IPS-18a (cell line): ENCODE results near the gene TP53I11.

Experiments used
- H3K27ac ChIP-seq: one replicate; pipeline ENCODE4 v1.5.1; 2013; ENCODE audit warnings: low read length
- H3K27me3 ChIP-seq: one replicate; pipeline ENCODE4 v1.6.1; 2013; ENCODE audit warnings: mild to moderate bottlenecking, low read length; ENCODE audit not compliant: control insufficient read depth, insufficient read depth
- H3K36me3 ChIP-seq: one replicate; pipeline ENCODE4 v1.6.1; 2013; ENCODE audit warnings: low read depth, low read length; ENCODE audit not compliant: control insufficient read depth
- H3K4me1 ChIP-seq: one replicate; pipeline ENCODE4 v1.6.1; 2013; ENCODE audit warnings: low read depth, low read length; ENCODE audit not compliant: control insufficient read depth
- H3K4me3 ChIP-seq: one replicate; pipeline ENCODE4 v1.5.1; 2013; ENCODE audit warnings: low read length
- H3K9ac ChIP-seq: one replicate; pipeline ENCODE4 v1.6.1; 2013; ENCODE audit warnings: mild to moderate bottlenecking, low read length, moderate library complexity
- H3K9me3 ChIP-seq: one replicate; pipeline ENCODE4 v1.6.1; 2013; ENCODE audit warnings: low read depth, low read length; ENCODE audit not compliant: control insufficient read depth

The TP53I11 gene

DNA sequence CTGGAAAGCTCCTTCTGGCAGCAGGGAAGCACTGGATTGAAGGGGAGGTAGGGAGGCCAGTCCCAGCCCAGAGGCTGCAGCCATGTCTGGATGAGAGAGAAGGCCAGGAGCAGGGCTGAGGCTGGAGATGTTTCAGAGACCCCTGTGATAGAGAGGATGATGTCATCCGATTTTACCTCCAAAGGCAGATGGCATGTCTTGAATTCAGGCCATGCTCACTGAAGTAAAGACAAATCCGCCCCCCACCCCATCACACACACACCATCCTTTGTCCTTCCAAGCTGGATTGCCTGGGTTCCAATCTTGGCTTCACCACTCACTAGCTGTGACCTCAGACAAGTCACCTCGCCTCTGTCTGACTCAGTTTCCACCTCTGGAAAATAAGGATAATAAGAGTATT lies 47.2 kb downstream of the TP53I11 start:
- H3K4me3 ChIP-seq: no peak overlapping the region
- H3K36me3 ChIP-seq: no peaks in the 10 kb centered on the region
- no peak overlapping the region for H3K27ac ChIP-seq
- H3K4me1 ChIP-seq: peaks cover 12% of the 10 kb centered on the region
- H3K9ac ChIP-seq: no peak overlapping the region
- no peaks in the 10 kb centered on the region for H3K27me3 ChIP-seq
- H3K9me3 ChIP-seq: no peaks in the 10 kb centered on the region

DNA sequence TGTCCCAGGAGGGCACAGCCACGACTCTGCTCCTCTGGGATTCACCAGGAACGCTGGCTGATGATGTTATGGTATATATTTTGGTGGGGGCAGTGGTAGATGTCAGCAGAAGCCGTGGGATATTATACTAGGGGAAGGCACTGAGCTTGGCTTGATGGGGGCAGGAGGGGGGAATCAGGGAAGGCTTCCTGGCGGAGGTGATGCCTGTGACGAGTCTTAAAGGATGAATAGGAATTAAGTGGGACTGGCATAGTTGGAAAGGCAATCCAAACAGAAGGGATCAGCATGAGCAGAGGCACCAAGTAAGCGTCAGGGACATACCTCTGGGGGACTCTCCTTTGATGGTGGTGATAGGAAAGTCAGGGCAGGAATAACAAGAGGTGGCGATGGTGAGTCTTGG lies 47.6 kb downstream of the TP53I11 start:
- no peaks in the 10 kb centered on the region for H3K27me3 ChIP-seq
- H3K27ac ChIP-seq: no peak overlapping the region
- H3K4me3 ChIP-seq: no peak overlapping the region
- no peak overlapping the region for H3K9ac ChIP-seq
- H3K36me3 ChIP-seq: no peaks in the 10 kb centered on the region
- H3K4me1 ChIP-seq: peaks cover 12% of the 10 kb centered on the region
- no peaks in the 10 kb centered on the region for H3K9me3 ChIP-seq

DNA sequence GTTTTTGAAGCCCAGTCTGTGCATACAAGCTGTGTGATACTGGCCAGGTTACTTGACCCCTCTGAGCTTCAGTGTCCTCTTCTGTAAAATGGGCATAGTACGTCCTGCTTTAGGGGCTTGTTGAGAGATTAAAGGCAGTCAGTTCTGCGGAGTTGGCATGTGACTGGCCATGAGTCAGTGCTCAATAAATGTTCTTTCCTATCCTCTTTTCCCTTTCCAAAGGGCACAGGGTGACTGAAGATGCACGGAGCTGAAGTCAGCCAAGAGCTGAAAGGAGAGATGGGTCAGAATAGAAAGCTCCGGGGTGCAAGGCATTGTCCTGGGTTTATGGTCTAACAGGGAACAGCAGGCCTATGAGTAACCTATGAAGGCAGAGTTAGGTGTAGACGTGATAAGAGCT lies 48.9 kb downstream of the TP53I11 start:
- Histone ChIP-seq H3K27ac (no peak overlapping the region), H3K27me3 (no peaks in the 10 kb centered on the region), H3K9me3 (no peaks in the 10 kb centered on the region), H3K4me1 (peaks cover 12% of the 10 kb centered on the region), H3K9ac (no peak overlapping the region), H3K36me3 (no peaks in the 10 kb centered on the region), H3K4me3 (no peak overlapping the region)

DNA sequence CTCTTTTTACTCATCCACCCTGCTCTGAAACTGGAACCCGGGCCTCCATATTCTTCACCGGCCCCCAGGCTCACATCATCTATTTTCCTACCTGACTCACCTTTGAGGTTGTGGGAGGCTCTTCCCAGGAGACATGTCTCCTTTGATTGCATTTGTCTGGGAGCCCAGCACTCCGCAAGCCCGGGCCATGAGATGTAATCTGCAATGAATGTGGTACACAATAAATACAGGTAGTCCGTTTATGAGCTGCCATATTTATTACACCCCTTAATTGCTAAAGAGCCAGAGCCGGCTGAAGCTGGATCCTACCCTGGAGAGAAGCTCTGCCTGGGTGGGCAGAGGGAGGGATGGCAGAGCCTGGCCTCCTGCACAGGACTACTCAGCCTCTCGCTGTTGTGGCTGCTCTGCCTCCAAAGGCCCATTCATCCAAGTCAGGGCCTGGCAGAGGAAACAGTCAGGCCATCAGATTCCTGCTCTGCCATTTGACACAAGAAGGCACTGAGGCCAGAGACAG lies 49.5 kb downstream of the TP53I11 start:
- no peak overlapping the region for H3K27ac ChIP-seq
- no peak overlapping the region for H3K4me3 ChIP-seq
- H3K9me3 ChIP-seq: no peaks in the 10 kb centered on the region
- H3K4me1 ChIP-seq: peaks cover 12% of the 10 kb centered on the region
- H3K27me3 ChIP-seq: no peaks in the 10 kb centered on the region
- no peaks in the 10 kb centered on the region for H3K36me3 ChIP-seq
- no peak overlapping the region for H3K9ac ChIP-seq

DNA sequence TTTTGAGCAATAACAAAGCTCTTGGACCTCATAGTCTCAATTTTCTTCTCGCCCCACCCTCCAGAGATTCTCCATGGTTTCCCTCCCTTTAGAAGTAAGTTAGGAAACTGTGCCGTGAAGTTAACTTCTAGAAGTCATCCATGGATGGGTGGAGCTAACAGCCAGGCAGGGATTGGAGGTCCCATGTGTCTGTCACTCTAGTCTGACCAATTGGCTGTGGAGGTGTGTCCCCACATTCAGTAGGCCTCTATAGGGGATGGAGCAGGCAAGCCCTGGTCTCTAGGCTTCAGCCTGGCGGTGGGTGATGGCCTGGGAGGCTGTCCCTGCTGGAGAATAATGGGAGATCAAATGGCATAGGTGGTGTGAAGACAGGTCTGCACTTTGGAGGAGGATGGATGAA lies 50.7 kb downstream of the TP53I11 start:
- Histone ChIP-seq H3K27me3 (no peaks in the 10 kb centered on the region), H3K36me3 (no peaks in the 10 kb centered on the region), H3K27ac (no peak overlapping the region), H3K9ac (no peak overlapping the region), H3K4me1 (peaks cover 3% of the 10 kb centered on the region), H3K9me3 (no peaks in the 10 kb centered on the region), H3K4me3 (no peak overlapping the region)

DNA sequence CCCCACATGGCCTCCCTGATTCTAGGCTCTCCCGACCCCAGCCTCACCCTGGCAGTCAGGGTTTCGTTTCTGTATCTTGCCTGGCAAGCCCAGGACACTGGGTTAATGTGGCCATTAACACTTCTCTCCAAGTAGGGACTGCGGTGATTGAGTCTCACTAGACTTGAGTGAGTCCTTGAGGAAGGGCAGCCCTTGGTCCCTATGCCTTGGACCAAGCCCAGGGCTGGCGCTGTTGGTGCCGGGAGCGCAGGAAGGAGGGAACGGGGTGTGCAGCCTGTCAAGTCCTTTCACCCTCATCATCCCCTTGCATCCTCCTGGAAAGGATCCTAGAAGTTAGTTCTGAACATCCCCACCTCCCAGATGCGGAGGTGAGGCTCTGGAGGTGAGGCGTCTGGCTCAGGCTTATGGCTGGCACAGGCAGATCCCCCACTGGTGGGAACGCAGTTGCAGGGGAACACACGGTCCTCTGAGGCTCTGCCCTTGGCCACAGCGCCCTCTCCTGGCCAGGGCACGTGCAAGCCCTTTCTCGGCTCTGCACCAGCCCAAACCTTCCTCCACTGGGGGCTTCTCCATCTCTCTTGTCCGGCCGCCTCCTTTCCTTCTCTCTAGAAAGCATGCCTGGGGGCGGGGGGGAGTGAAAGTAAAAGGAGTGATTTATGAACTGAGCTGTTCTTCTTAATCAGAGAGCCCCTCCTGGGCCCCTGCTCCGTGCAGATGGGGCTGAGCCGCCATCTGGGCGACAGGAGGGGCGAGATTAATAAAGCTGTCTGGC lies 56.7 kb downstream of the TP53I11 start:
- no peak overlapping the region for H3K4me3 ChIP-seq
- H3K27me3 ChIP-seq: peaks cover 6% of the 10 kb centered on the region
- H3K27ac ChIP-seq: no peak overlapping the region
- H3K36me3 ChIP-seq: no peaks in the 10 kb centered on the region
- H3K9ac ChIP-seq: no peak overlapping the region
- no peaks in the 10 kb centered on the region for H3K9me3 ChIP-seq
- peaks cover 8% of the 10 kb centered on the region for H3K4me1 ChIP-seq

DNA sequence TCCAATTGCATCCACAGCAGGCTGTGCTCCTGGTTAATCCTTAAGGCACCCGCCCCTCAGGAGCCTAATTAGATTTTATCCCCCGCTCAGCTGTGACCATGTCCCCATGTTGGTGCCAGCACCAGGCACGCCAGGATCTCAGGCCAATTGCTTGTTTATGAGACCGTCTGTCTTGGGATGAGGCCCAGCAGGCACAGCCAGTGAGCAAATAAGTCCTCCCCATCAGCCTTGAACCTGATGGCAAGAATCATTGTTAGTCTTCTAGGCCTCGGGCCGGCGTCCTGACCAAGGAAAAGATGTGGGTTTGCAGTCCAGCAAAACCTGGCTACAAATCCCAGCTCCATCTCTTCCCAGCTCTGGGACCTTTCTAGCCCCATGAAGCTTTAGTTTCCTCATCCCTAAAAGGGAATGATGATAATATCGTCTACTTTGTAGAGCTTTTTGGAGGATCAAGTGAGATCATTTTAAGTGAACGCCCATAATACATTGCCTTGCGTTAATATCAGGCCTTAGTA lies 57.3 kb downstream of the TP53I11 start:
- Histone ChIP-seq H3K4me1 (peaks cover 8% of the 10 kb centered on the region), H3K4me3 (no peak overlapping the region), H3K27ac (no peak overlapping the region), H3K9ac (no peak overlapping the region), H3K27me3 (peaks cover 6% of the 10 kb centered on the region), H3K36me3 (no peaks in the 10 kb centered on the region), H3K9me3 (no peaks in the 10 kb centered on the region)

DNA sequence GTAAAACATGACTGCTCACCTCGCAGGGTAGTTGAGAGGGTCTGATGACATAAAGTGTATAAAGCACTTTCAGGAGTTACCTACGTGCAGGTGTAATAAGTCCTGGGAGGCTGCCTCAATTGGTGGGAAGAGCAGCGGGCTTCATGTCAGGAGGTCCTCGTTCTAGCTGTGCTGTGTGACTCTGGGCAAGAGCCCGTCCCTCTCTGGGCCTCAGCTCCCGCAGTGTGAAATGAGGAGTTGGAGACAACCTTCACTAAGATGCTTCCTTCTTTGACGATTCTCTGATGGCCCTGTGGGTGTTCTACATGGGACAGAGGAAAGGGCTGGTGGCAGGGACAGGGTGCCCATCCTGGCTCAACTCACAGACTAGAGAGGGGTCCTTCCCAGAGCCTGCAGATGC lies 57.8 kb downstream of the TP53I11 start:
- Histone ChIP-seq H3K9ac (no peak overlapping the region), H3K9me3 (no peaks in the 10 kb centered on the region), H3K4me3 (no peak overlapping the region), H3K36me3 (no peaks in the 10 kb centered on the region), H3K4me1 (peaks cover 13% of the 10 kb centered on the region), H3K27ac (no peak overlapping the region), H3K27me3 (peaks cover 6% of the 10 kb centered on the region)

DNA sequence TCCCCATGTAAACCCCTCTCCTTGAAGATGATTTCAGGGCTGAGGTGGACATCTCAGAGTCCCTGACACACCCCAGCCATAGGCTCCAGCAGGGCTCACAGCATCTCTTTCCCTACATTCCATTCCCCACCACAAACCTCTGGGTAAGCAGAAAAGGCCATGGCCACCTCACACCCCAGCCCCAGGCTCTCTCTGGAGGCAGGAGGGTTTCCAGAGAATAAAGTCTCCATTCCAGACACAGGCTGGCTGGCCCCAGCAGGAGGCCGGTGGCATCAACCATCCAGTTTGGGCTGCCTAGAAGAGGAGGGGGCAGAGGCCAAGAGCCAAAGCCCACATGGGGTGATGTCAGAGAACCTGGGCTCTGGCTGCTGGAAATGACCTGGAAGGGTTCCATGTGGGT lies 61.4 kb downstream of the TP53I11 start:
- Histone ChIP-seq H3K9ac (no peak overlapping the region), H3K36me3 (no peaks in the 10 kb centered on the region), H3K27ac (no peak overlapping the region), H3K9me3 (no peaks in the 10 kb centered on the region), H3K27me3 (peaks cover 6% of the 10 kb centered on the region), H3K4me1 (peaks cover 29% of the 10 kb centered on the region), H3K4me3 (no peak overlapping the region)

DNA sequence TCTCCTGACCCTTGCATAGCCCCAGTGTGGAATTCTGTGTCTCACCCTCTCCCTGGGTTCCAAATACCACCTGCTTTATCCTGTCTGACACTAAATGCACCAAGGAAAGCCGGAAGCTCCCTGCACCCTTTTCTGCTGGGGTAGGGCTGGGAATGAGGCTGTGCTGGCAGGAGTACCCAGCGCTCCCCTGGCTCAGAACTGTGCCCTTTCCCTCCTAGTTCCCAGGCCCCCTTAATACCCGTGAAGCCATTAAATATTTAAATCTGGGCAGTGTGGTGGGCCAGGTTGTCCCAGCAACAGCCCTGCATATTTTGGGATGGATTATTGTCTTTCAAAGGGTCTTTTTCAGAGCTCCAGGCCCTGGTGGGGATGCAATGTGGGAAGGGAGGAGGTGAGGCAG lies 63.0 kb downstream of the TP53I11 start:
- Histone ChIP-seq H3K27me3 (peaks cover 1% of the 10 kb centered on the region), H3K4me1 (peaks cover 21% of the 10 kb centered on the region), H3K27ac (no peak overlapping the region), H3K9me3 (no peaks in the 10 kb centered on the region), H3K36me3 (no peaks in the 10 kb centered on the region), H3K9ac (no peak overlapping the region), H3K4me3 (no peak overlapping the region)

DNA sequence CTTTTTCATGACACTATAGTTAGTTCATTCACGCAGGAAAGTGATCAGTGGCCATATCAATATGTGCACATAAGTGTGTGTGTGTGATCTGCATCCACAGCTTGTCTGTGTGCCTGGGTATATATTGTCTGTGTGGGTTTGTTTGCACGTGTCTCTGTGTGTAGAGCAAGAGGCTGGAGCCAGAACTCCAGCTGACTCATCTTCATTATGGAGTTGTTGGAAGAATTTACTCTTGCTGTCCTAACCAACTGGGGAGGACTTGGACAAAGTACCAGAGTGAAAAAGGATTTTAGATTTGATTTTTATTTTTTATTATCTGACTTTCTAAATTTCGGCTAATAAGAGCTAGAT lies 63.9 kb downstream of the TP53I11 start:
- Histone ChIP-seq H3K4me1 (peaks cover 21% of the 10 kb centered on the region), H3K4me3 (no peak overlapping the region), H3K27ac (no peak overlapping the region), H3K9me3 (no peaks in the 10 kb centered on the region), H3K9ac (no peak overlapping the region), H3K27me3 (no peaks in the 10 kb centered on the region), H3K36me3 (no peaks in the 10 kb centered on the region)
